Astrocyte (in vitro differentiated cells and primary cell): Measurements from ENCODE around the gene DMXL1. TPM values are rescaled to one million over a fixed set of nuclear protein-coding genes. Genes with fewer than 3 reads are reported as not detected.

Experiments
- DNase-seq: peaks from one replicate; pipeline ENCODE4 v3.0.0-alpha.2; 2010; ENCODE audit warnings: low read depth
- FAIRE-seq: peaks from 2 replicates; lab custom pipeline; 2011; peaks lifted over from hg19 to GRCh38; lab: Jason Lieb, UNC
- H2AFZ ChIP-seq: 2 replicates; pipeline ENCODE4 v1.6.0; 2012; ENCODE audit warnings: low read depth, low read length, inconsistent platforms
- H3K27ac ChIP-seq: 2 replicates; pipeline ENCODE4 v1.5.1; 2011; ENCODE audit warnings: low read depth, low read length, inconsistent platforms
- H3K27me3 ChIP-seq: 2 replicates; pipeline ENCODE4 v1.6.0; 2011; ENCODE audit warnings: low read length, inconsistent platforms; ENCODE audit not compliant: insufficient read depth
- H3K36me3 ChIP-seq: 2 replicates; pipeline ENCODE4 v1.5.1; 2011; ENCODE audit warnings: low read length, inconsistent platforms; ENCODE audit not compliant: insufficient read depth
- H3K4me1 ChIP-seq: 2 replicates; pipeline ENCODE4 v1.5.1; 2011; ENCODE audit warnings: low read length, inconsistent platforms; ENCODE audit not compliant: insufficient read depth
- H3K4me2 ChIP-seq: 2 replicates; pipeline ENCODE4 v1.6.0; 2012; ENCODE audit warnings: low read length, inconsistent platforms
- H3K4me3 ChIP-seq: 2 replicates; pipeline ENCODE4 v1.5.1; 2011; ENCODE audit warnings: low read depth, mild to moderate bottlenecking, low read length, inconsistent platforms; ENCODE audit not compliant: insufficient read depth
- H3K79me2 ChIP-seq: 2 replicates; pipeline ENCODE4 v1.6.0; 2012; ENCODE audit warnings: mild to moderate bottlenecking, low read length, inconsistent platforms; ENCODE audit not compliant: insufficient read depth
- H3K9ac ChIP-seq: 2 replicates; pipeline ENCODE4 v1.6.0; 2012; ENCODE audit warnings: mild to moderate bottlenecking, low read length, inconsistent platforms
- H3K9me3 ChIP-seq: 2 replicates; pipeline ENCODE4 v1.5.1; 2012; ENCODE audit warnings: low read depth, mild to moderate bottlenecking, low read length, inconsistent platforms; ENCODE audit not compliant: insufficient read depth
- H4K20me1 ChIP-seq: 2 replicates; pipeline ENCODE4 v1.6.0; 2012; ENCODE audit warnings: low read length, inconsistent platforms; ENCODE audit not compliant: insufficient read depth
- H3K27ac Mint-ChIP-seq: one replicate; pipeline ENCODE4 v1.8.0; 2021; ENCODE audit warnings: mild to moderate bottlenecking, mixed read lengths; ENCODE audit not compliant: unreplicated experiment
- H3K27me3 Mint-ChIP-seq: one replicate; pipeline ENCODE4 v1.8.0; 2021; ENCODE audit warnings: low read depth, mixed read lengths; ENCODE audit not compliant: unreplicated experiment
- H3K36me3 Mint-ChIP-seq: one replicate; pipeline ENCODE4 v1.8.0; 2021; ENCODE audit warnings: low read depth, mixed read lengths; ENCODE audit not compliant: unreplicated experiment
- H3K4me1 Mint-ChIP-seq: one replicate; pipeline ENCODE4 v1.8.0; 2021; ENCODE audit warnings: low read depth, mixed read lengths; ENCODE audit not compliant: unreplicated experiment
- H3K4me3 Mint-ChIP-seq: one replicate; pipeline ENCODE4 v1.8.0; 2021; ENCODE audit warnings: mild to moderate bottlenecking, moderate library complexity, mixed read lengths; ENCODE audit not compliant: unreplicated experiment
- H3K9me3 Mint-ChIP-seq: one replicate; pipeline ENCODE4 v1.8.0; 2021; ENCODE audit warnings: mild to moderate bottlenecking, mixed read lengths; ENCODE audit not compliant: unreplicated experiment
- EZH2 ChIP-seq: IDR thresholded peaks from 2 replicates; pipeline ENCODE4 v1.6.1; 2012; ENCODE audit warnings: mild to moderate bottlenecking, low read length, inconsistent platforms; ENCODE audit not compliant: insufficient read depth
- total RNA-seq: library from RNA; stranded (reverse); gene quantifications from 2 replicates; pipeline ENCODE4 v1.2.1, GENCODE V29; 2021
- TF ChIP-seq, protein P1 (sequence below): IDR thresholded peaks from 2 replicates; pipeline ENCODE4 v1.5.1; 2011; ENCODE audit warnings: low read depth, mild to moderate bottlenecking, inconsistent platforms, low read length, moderate library complexity; ENCODE audit not compliant: insufficient read depth

The DMXL1 gene
- total RNA-seq, 1 donor from 2014 or later, result 26.0 TPM

- no peak overlapping the region for H3K27ac Mint-ChIP-seq
- H3K36me3 Mint-ChIP-seq, result peaks cover 46% of the 10 kb centered on the region
- no peaks in the 10 kb centered on the region for H3K27me3 ChIP-seq
- DNase-seq (no peak), FAIRE-seq (no peak)
- peaks cover 9% of the 10 kb centered on the region for H3K9me3 ChIP-seq
- no peak overlapping the region for H3K4me3 ChIP-seq
- no peak for TF ChIP-seq EZH2
- TF ChIP-seq, protein P1, sequence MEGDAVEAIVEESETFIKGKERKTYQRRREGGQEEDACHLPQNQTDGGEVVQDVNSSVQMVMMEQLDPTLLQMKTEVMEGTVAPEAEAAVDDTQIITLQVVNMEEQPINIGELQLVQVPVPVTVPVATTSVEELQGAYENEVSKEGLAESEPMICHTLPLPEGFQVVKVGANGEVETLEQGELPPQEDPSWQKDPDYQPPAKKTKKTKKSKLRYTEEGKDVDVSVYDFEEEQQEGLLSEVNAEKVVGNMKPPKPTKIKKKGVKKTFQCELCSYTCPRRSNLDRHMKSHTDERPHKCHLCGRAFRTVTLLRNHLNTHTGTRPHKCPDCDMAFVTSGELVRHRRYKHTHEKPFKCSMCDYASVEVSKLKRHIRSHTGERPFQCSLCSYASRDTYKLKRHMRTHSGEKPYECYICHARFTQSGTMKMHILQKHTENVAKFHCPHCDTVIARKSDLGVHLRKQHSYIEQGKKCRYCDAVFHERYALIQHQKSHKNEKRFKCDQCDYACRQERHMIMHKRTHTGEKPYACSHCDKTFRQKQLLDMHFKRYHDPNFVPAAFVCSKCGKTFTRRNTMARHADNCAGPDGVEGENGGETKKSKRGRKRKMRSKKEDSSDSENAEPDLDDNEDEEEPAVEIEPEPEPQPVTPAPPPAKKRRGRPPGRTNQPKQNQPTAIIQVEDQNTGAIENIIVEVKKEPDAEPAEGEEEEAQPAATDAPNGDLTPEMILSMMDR, result no peak
- no peak overlapping the region for H2AFZ ChIP-seq
- no peak overlapping the region for H3K27ac ChIP-seq
- no peaks in the 10 kb centered on the region for H4K20me1 ChIP-seq
- no peak overlapping the region for H3K4me3 Mint-ChIP-seq
- H3K79me2 ChIP-seq, result no peaks in the 10 kb centered on the region
- H3K4me1 ChIP-seq, result no peaks in the 10 kb centered on the region
- H3K27me3 Mint-ChIP-seq, result no peaks in the 10 kb centered on the region
- no peaks in the 10 kb centered on the region for H3K4me1 Mint-ChIP-seq
- no peaks in the 10 kb centered on the region for H3K36me3 ChIP-seq
- no peak overlapping the region for H3K4me2 ChIP-seq
- peaks cover 20% of the 10 kb centered on the region for H3K9me3 Mint-ChIP-seq
- no peak overlapping the region for H3K9ac ChIP-seq
Measured at GRCh38 chr5:119136666-119137318, 65.9 kb downstream of the DMXL1 start.

- no peaks in the 10 kb centered on the region for H3K4me1 ChIP-seq
- H3K27me3 Mint-ChIP-seq, result no peaks in the 10 kb centered on the region
- no peak overlapping the region for H3K9ac ChIP-seq
- H3K9me3 Mint-ChIP-seq, result peaks cover 1% of the 10 kb centered on the region
- H3K4me3 ChIP-seq, result no peak overlapping the region
- H3K9me3 ChIP-seq, result no peaks in the 10 kb centered on the region
- H3K4me1 Mint-ChIP-seq, result no peaks in the 10 kb centered on the region
- TF ChIP-seq EZH2, result no peak
- TF ChIP-seq, protein P1, result no peak
- FAIRE-seq, result no peak
- peaks cover 7% of the 10 kb centered on the region for H3K36me3 ChIP-seq
- H4K20me1 ChIP-seq, result no peaks in the 10 kb centered on the region
- H3K36me3 Mint-ChIP-seq, result peaks cover 28% of the 10 kb centered on the region
- no peak overlapping the region for H3K4me3 Mint-ChIP-seq
- H3K79me2 ChIP-seq, result no peaks in the 10 kb centered on the region
- no peak overlapping the region for H3K27ac ChIP-seq
- no peak overlapping the region for H3K4me2 ChIP-seq
- H3K27ac Mint-ChIP-seq, result no peak overlapping the region
- no peak for DNase-seq
- no peaks in the 10 kb centered on the region for H3K27me3 ChIP-seq
- H2AFZ ChIP-seq, result no peak overlapping the region
Measured at GRCh38 chr5:119153629-119154028, 82.7 kb downstream of the DMXL1 start.

- no peaks in the 10 kb centered on the region for H3K27me3 Mint-ChIP-seq
- peaks cover 1% of the 10 kb centered on the region for H3K9me3 Mint-ChIP-seq
- H3K9me3 ChIP-seq, result no peaks in the 10 kb centered on the region
- no peak overlapping the region for H3K27ac Mint-ChIP-seq
- no peak overlapping the region for H3K4me3 Mint-ChIP-seq
- no peaks in the 10 kb centered on the region for H3K4me1 Mint-ChIP-seq
- FAIRE-seq (no peak), DNase-seq (no peak)
- no peak overlapping the region for H3K9ac ChIP-seq
- H2AFZ ChIP-seq, result no peak overlapping the region
- H3K4me3 ChIP-seq, result no peak overlapping the region
- no peaks in the 10 kb centered on the region for H3K4me1 ChIP-seq
- H4K20me1 ChIP-seq, result no peaks in the 10 kb centered on the region
- no peaks in the 10 kb centered on the region for H3K27me3 ChIP-seq
- peaks cover 19% of the 10 kb centered on the region for H3K36me3 Mint-ChIP-seq
- peaks cover 4% of the 10 kb centered on the region for H3K36me3 ChIP-seq
- no peaks in the 10 kb centered on the region for H3K79me2 ChIP-seq
- no peak overlapping the region for H3K27ac ChIP-seq
- H3K4me2 ChIP-seq, result no peak overlapping the region
- TF ChIP-seq, protein P1, result no peak
- TF ChIP-seq EZH2, result no peak
Measured at GRCh38 chr5:119158144-119158543, 87.3 kb downstream of the DMXL1 start.
